ENCODE measurements around the gene STIMATE. TPM values are rescaled to one million over a fixed set of nuclear protein-coding genes. Genes with fewer than 3 reads are reported as not detected.

STIMATE gene
- total and polyA plus RNA-seq, 10 of the 15 experiments (the other 5 are each of a cell fraction or from before 2014, with no cell fraction given) = 0.24 to 24.1 (median 15.4) TPM

GRCh38 chr3:52880047-52880446, 17.3 kb downstream of the STIMATE start:
- Histone ChIP-seq H3K9ac (ENCODE audit: control insufficient read depth, insufficient read depth, low read length) (no peak overlapping the region), H3K27ac (ENCODE audit: control insufficient read depth, insufficient read depth) (no peak overlapping the region), H3K4me2 (ENCODE audit: control insufficient read depth, insufficient read depth) (peak overlapping the region; percentile 31), H3K79me2 (ENCODE audit: control insufficient read depth, insufficient read depth, low read length) (peaks cover 3% of the 10 kb centered on the region), H4K20me1 (ENCODE audit: control insufficient read depth, insufficient read depth) (no peaks in the 10 kb centered on the region), H3K27me3 (replicated peaks in 1 of 2; ENCODE audit: control insufficient read depth in 2 of 2, insufficient read depth in 2 of 2, low read length in 1 of 2) (no peaks in the 10 kb centered on the region), H3K4me1 (ENCODE audit: control insufficient read depth, insufficient read depth, low read length) (peaks cover 20% of the 10 kb centered on the region), H3K36me3 (ENCODE audit: control insufficient read depth in 2 of 2, insufficient read depth in 2 of 2, low read length in 1 of 2) (peaks cover 1 to 7% of the 10 kb centered on the region in 2 experiments; a peak in 2 of 4 replicates), H2AFZ (ENCODE audit: control insufficient read depth, low read depth, low read length) (no peak overlapping the region), H3K4me3 (no peak overlapping the region), H3K9me3 (replicated peaks; ENCODE audit: control insufficient read depth, insufficient read depth, low read length) (no peaks in the 10 kb centered on the region; the same call in 2 of the 3 replicates)
- DNase-seq (ENCODE audit: low read depth, low spot score) (no peak), FAIRE-seq (no peak), ATAC-seq (peak; percentile 41)
- RAD21 ChIA-PET (ENCODE audit: unreplicated experiment) = interaction anchor here (2.2 kb wide), 1 partner anchor 13 kb away, joined by 17 read pairs; no protein-coding TSS in a partner anchor
- TF ChIP-seq, protein P1, sequence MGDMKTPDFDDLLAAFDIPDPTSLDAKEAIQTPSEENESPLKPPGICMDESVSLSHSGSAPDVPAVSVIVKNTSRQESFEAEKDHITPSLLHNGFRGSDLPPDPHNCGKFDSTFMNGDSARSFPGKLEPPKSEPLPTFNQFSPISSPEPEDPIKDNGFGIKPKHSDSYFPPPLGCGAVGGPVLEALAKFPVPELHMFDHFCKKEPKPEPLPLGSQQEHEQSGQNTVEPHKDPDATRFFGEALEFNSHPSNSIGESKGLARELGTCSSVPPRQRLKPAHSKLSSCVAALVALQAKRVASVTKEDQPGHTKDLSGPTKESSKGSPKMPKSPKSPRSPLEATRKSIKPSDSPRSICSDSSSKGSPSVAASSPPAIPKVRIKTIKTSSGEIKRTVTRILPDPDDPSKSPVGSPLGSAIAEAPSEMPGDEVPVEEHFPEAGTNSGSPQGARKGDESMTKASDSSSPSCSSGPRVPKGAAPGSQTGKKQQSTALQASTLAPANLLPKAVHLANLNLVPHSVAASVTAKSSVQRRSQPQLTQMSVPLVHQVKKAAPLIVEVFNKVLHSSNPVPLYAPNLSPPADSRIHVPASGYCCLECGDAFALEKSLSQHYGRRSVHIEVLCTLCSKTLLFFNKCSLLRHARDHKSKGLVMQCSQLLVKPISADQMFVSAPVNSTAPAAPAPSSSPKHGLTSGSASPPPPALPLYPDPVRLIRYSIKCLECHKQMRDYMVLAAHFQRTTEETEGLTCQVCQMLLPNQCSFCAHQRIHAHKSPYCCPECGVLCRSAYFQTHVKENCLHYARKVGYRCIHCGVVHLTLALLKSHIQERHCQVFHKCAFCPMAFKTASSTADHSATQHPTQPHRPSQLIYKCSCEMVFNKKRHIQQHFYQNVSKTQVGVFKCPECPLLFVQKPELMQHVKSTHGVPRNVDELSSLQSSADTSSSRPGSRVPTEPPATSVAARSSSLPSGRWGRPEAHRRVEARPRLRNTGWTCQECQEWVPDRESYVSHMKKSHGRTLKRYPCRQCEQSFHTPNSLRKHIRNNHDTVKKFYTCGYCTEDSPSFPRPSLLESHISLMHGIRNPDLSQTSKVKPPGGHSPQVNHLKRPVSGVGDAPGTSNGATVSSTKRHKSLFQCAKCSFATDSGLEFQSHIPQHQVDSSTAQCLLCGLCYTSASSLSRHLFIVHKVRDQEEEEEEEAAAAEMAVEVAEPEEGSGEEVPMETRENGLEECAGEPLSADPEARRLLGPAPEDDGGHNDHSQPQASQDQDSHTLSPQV (IDR thresholded peaks at IDR 0.05) = no peak
- TF ChIP-seq HDAC6 (IDR thresholded peaks at IDR 0.05; ENCODE audit: unreplicated experiment) = no peak
- no peak for TF ChIP-seq CEBPB (IDR thresholded peaks at IDR 0.05; ENCODE audit: borderline replicate concordance in 1 of 2, low read depth in 2 of 2, low read length in 2 of 2)
- TF ChIP-seq ZNF24 (IDR thresholded peaks at IDR 0.05) = no peak
- TF ChIP-seq E2F8 (IDR thresholded peaks at IDR 0.05; ENCODE audit: low read depth, partially characterized antibody) = no peak
- TF ChIP-seq PML (IDR thresholded peaks at IDR 0.05; ENCODE audit: low read length) = no peak
- TF ChIP-seq GABPA (IDR thresholded peaks at IDR 0.05; ENCODE audit: low read depth) = no peak
- no peak for TF ChIP-seq SIN3A (IDR thresholded peaks at IDR 0.05; ENCODE audit: low read depth, low read length)
- in situ Hi-C loops (cut with MboI) (no loop called here), intact Hi-C loops (cut with micrococcal nuclease; ENCODE audit: unreplicated experiment) (no loop called here)
- CTCF ChIA-PET = interaction anchor here (0.6 to 4.8 kb wide), 2 partner anchors 13 to 54 kb away, joined by 4 to 28 read pairs; no protein-coding TSS in a partner anchor
- POLR2A ChIA-PET = interaction anchor here (2.5 kb wide), 1 partner anchor 12 kb away, joined by 8 read pairs; no protein-coding TSS in a partner anchor
- 65% methylated on average over 5 of the region's 5 CpGs for WGBS (ENCODE audit: insufficient coverage, insufficient replicate concordance, low lambda C conversion rate, missing lambda C conversion rate)
- BruUV-seq (replicated peaks) = no TSS peak
- SMC1A ChIA-PET (ENCODE audit: uncharacterized antibody, unreplicated experiment) = interaction anchor here (0.7 to 3.3 kb wide), 6 partner anchors 13 to 57 kb away, joined by 3 to 25 read pairs (median 4); no protein-coding TSS in a partner anchor

Data from GM12878 (cell line).